Astrocyte (in vitro differentiated cells and primary cell): Measurements from ENCODE around the gene SF3B2. TPM values are rescaled to one million over a fixed set of nuclear protein-coding genes. Genes with fewer than 3 reads are reported as not detected.

Experiments
- DNase-seq: peaks from one replicate; pipeline ENCODE4 v3.0.0-alpha.2; 2010; ENCODE audit warnings: low read depth
- FAIRE-seq: peaks from 2 replicates; lab custom pipeline; 2011; peaks lifted over from hg19 to GRCh38; lab: Jason Lieb, UNC
- H2AFZ ChIP-seq: 2 replicates; pipeline ENCODE4 v1.6.0; 2012; ENCODE audit warnings: low read depth, low read length, inconsistent platforms
- H3K27ac ChIP-seq: 2 replicates; pipeline ENCODE4 v1.5.1; 2011; ENCODE audit warnings: low read depth, low read length, inconsistent platforms
- H3K27me3 ChIP-seq: 2 replicates; pipeline ENCODE4 v1.6.0; 2011; ENCODE audit warnings: low read length, inconsistent platforms; ENCODE audit not compliant: insufficient read depth
- H3K36me3 ChIP-seq: 2 replicates; pipeline ENCODE4 v1.5.1; 2011; ENCODE audit warnings: low read length, inconsistent platforms; ENCODE audit not compliant: insufficient read depth
- H3K4me1 ChIP-seq: 2 replicates; pipeline ENCODE4 v1.5.1; 2011; ENCODE audit warnings: low read length, inconsistent platforms; ENCODE audit not compliant: insufficient read depth
- H3K4me2 ChIP-seq: 2 replicates; pipeline ENCODE4 v1.6.0; 2012; ENCODE audit warnings: low read length, inconsistent platforms
- H3K4me3 ChIP-seq: 2 replicates; pipeline ENCODE4 v1.5.1; 2011; ENCODE audit warnings: low read depth, mild to moderate bottlenecking, low read length, inconsistent platforms; ENCODE audit not compliant: insufficient read depth
- H3K79me2 ChIP-seq: 2 replicates; pipeline ENCODE4 v1.6.0; 2012; ENCODE audit warnings: mild to moderate bottlenecking, low read length, inconsistent platforms; ENCODE audit not compliant: insufficient read depth
- H3K9ac ChIP-seq: 2 replicates; pipeline ENCODE4 v1.6.0; 2012; ENCODE audit warnings: mild to moderate bottlenecking, low read length, inconsistent platforms
- H3K9me3 ChIP-seq: 2 replicates; pipeline ENCODE4 v1.5.1; 2012; ENCODE audit warnings: low read depth, mild to moderate bottlenecking, low read length, inconsistent platforms; ENCODE audit not compliant: insufficient read depth
- H4K20me1 ChIP-seq: 2 replicates; pipeline ENCODE4 v1.6.0; 2012; ENCODE audit warnings: low read length, inconsistent platforms; ENCODE audit not compliant: insufficient read depth
- H3K27ac Mint-ChIP-seq: one replicate; pipeline ENCODE4 v1.8.0; 2021; ENCODE audit warnings: mild to moderate bottlenecking, mixed read lengths; ENCODE audit not compliant: unreplicated experiment
- H3K27me3 Mint-ChIP-seq: one replicate; pipeline ENCODE4 v1.8.0; 2021; ENCODE audit warnings: low read depth, mixed read lengths; ENCODE audit not compliant: unreplicated experiment
- H3K36me3 Mint-ChIP-seq: one replicate; pipeline ENCODE4 v1.8.0; 2021; ENCODE audit warnings: low read depth, mixed read lengths; ENCODE audit not compliant: unreplicated experiment
- H3K4me1 Mint-ChIP-seq: one replicate; pipeline ENCODE4 v1.8.0; 2021; ENCODE audit warnings: low read depth, mixed read lengths; ENCODE audit not compliant: unreplicated experiment
- H3K4me3 Mint-ChIP-seq: one replicate; pipeline ENCODE4 v1.8.0; 2021; ENCODE audit warnings: mild to moderate bottlenecking, moderate library complexity, mixed read lengths; ENCODE audit not compliant: unreplicated experiment
- H3K9me3 Mint-ChIP-seq: one replicate; pipeline ENCODE4 v1.8.0; 2021; ENCODE audit warnings: mild to moderate bottlenecking, mixed read lengths; ENCODE audit not compliant: unreplicated experiment
- EZH2 ChIP-seq: IDR thresholded peaks from 2 replicates; pipeline ENCODE4 v1.6.1; 2012; ENCODE audit warnings: mild to moderate bottlenecking, low read length, inconsistent platforms; ENCODE audit not compliant: insufficient read depth
- total RNA-seq: library from RNA; stranded (reverse); gene quantifications from 2 replicates; pipeline ENCODE4 v1.2.1, GENCODE V29; 2021
- TF ChIP-seq, protein P1 (sequence below): IDR thresholded peaks from 2 replicates; pipeline ENCODE4 v1.5.1; 2011; ENCODE audit warnings: low read depth, mild to moderate bottlenecking, inconsistent platforms, low read length, moderate library complexity; ENCODE audit not compliant: insufficient read depth

The SF3B2 gene
- total RNA-seq, 1 donor from 2014 or later, result 170 TPM

DNA sequence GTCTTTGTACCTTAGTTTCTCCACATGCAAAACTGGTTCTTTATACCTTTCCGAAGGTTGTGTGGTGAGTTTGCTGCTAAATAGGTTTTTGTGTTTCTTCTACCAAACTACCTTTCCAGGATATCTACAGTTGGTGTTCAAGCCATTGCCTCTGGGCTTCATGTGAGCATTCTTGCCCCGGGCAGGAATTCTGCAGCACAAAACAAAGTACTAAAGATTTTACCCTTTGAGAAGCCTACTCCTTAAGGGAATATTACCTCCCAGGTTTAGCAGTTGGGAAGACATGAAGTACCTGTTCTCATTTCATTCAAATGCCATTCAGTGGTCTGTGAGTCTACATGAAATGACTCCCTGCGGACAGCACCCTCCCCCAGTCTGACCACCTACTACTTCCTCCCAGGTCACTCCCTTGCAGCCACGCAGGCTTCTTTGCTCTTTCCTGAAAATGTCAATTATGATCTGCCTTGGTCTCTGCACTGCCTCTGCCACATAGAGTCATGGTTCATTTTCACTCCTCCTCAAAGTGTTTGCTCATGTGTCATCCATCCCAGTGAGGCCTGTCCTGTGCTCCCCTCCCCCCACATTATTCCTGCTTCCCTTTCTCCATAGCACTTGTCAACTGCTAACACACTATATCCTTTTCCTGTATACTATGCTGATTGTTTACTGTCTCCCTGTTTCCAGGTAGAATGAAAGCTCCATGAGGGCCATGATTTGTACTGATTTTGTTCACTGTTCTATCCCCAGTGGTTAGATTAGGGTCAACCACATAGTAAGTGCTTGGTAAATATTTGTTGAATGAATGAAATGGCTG lies 54.8 kb downstream of the SF3B2 start:
- no peaks in the 10 kb centered on the region for H3K9me3 Mint-ChIP-seq
- peak overlapping the region; percentile 26 for H3K4me3 ChIP-seq
- H3K27ac Mint-ChIP-seq, result peak overlapping the region; percentile 28
- H2AFZ ChIP-seq, result no peak overlapping the region
- no peak overlapping the region for H3K4me3 Mint-ChIP-seq
- H3K27ac ChIP-seq, result no peak overlapping the region
- H4K20me1 ChIP-seq, result peaks cover 12% of the 10 kb centered on the region
- H3K9ac ChIP-seq, result no peak overlapping the region
- H3K36me3 Mint-ChIP-seq, result peaks cover 16% of the 10 kb centered on the region
- peaks cover 18% of the 10 kb centered on the region for H3K4me1 ChIP-seq
- DNase-seq (peak; percentile 29), FAIRE-seq (no peak)
- no peaks in the 10 kb centered on the region for H3K27me3 ChIP-seq
- H3K27me3 Mint-ChIP-seq, result no peaks in the 10 kb centered on the region
- peaks cover 37% of the 10 kb centered on the region for H3K4me1 Mint-ChIP-seq
- no peak for TF ChIP-seq EZH2
- TF ChIP-seq, protein P1, sequence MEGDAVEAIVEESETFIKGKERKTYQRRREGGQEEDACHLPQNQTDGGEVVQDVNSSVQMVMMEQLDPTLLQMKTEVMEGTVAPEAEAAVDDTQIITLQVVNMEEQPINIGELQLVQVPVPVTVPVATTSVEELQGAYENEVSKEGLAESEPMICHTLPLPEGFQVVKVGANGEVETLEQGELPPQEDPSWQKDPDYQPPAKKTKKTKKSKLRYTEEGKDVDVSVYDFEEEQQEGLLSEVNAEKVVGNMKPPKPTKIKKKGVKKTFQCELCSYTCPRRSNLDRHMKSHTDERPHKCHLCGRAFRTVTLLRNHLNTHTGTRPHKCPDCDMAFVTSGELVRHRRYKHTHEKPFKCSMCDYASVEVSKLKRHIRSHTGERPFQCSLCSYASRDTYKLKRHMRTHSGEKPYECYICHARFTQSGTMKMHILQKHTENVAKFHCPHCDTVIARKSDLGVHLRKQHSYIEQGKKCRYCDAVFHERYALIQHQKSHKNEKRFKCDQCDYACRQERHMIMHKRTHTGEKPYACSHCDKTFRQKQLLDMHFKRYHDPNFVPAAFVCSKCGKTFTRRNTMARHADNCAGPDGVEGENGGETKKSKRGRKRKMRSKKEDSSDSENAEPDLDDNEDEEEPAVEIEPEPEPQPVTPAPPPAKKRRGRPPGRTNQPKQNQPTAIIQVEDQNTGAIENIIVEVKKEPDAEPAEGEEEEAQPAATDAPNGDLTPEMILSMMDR, result no peak
- H3K9me3 ChIP-seq, result no peaks in the 10 kb centered on the region
- H3K36me3 ChIP-seq, result no peaks in the 10 kb centered on the region
- H3K4me2 ChIP-seq, result peak overlapping the region; percentile 37
- H3K79me2 ChIP-seq, result peaks cover 79% of the 10 kb centered on the region

DNA sequence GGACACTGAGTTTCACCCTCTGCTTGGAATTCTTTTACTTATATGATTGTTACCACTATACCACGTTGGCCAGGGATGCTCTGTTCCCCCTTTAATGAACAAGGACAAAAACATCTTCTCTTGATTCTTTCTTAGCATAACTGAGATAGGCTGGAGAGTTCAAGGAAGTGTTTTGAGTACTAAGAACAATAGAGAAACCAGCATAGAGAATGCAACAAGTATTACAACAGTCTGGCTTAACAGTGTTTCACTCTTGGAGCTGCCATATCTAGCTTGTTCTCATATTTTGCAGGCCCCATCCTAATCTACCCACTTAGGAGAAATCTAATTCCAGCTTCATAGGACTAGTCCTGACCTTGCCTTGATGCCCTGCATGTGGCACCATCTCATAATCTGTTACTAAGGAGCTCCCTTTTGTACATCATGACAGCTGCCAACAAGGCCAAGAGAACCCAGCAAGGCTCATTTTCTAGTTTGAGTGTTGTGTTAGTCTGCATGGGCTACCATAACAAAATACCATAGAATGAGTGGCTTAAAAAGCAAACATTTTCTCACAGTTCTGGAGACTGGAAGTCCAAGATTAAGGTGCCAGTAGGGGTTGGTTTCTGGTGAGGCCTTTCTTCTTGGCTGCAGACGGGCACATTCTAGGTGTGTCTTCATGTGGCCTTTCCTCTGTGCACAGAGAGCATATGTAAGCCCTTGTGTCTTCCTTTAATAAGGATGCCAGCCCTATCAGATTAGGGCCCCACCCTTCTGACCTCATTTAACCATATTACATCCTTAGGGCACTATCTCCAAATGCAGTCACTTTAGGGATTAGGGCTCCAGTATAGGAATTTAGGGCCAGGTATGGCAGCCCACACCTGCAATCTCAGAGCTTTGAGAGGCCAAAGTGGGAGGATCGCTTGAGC lies 55.7 kb downstream of the SF3B2 start:
- H3K4me3 Mint-ChIP-seq, result no peak overlapping the region
- Histone ChIP-seq H3K4me2 (peak overlapping the region; percentile 37), H3K9me3 (no peaks in the 10 kb centered on the region), H3K9ac (no peak overlapping the region), H3K4me1 (peaks cover 27% of the 10 kb centered on the region), H3K36me3 (no peaks in the 10 kb centered on the region), H4K20me1 (peaks cover 12% of the 10 kb centered on the region), H3K27me3 (no peaks in the 10 kb centered on the region), H3K79me2 (peaks cover 76% of the 10 kb centered on the region), H3K27ac (no peak overlapping the region), H3K4me3 (no peak overlapping the region), H2AFZ (no peak overlapping the region)
- TF ChIP-seq EZH2, result no peak
- TF ChIP-seq, protein P1, result no peak
- peaks cover 45% of the 10 kb centered on the region for H3K4me1 Mint-ChIP-seq
- no peaks in the 10 kb centered on the region for H3K27me3 Mint-ChIP-seq
- H3K27ac Mint-ChIP-seq, result no peak overlapping the region
- H3K36me3 Mint-ChIP-seq, result peaks cover 19% of the 10 kb centered on the region
- no peak for FAIRE-seq
- H3K9me3 Mint-ChIP-seq, result no peaks in the 10 kb centered on the region
- DNase-seq, result no peak
